Transverse colon (tissue), 4 donors: ENCODE data around the gene NAA38. TPM values are rescaled to one million over a fixed set of nuclear protein-coding genes. Genes with fewer than 3 reads are reported as not detected.

Experiments
- DNase-seq: peaks from one replicate; pipeline ENCODE4 v3.0.0-alpha.2; 2019
- H3K27ac ChIP-seq, 4 donors: fragments of 200-600 bp; sonication (generic); 2 replicates each; pipeline ENCODE4 v1.5.1; 2016 to 2018; ENCODE audit warnings: inconsistent platforms in 4 of 4
- H3K27me3 ChIP-seq: fragments of 200-600 bp; sonication (generic); 2 replicates; pipeline ENCODE4 v1.5.1; 2017; ENCODE audit warnings: inconsistent platforms
- H3K36me3 ChIP-seq, 4 donors: fragments of 200-600 bp; sonication (generic); 2 replicates each; pipeline ENCODE4 v1.5.1; 2017 to 2019; ENCODE audit warnings: inconsistent platforms in 4 of 4
- H3K4me1 ChIP-seq, 4 donors: fragments of 200-600 bp; sonication (generic); 2 replicates each; pipeline ENCODE4 v1.5.1; 2017 to 2020; ENCODE audit warnings: inconsistent platforms in 4 of 4
- H3K4me3 ChIP-seq, 4 donors: fragments of 200-600 bp; sonication (generic); 1 replicate in 1 of 4; 2 replicates in 3 of 4; pipeline versions ENCODE4 v1.5.1 to v1.6.1; 2017 to 2019; ENCODE audit warnings: inconsistent platforms in 4 of 4
- H3K9me3 ChIP-seq, 2 donors: fragments of 200-600 bp; sonication (generic); 2 replicates each; pipeline ENCODE4 v1.5.1; 2017 to 2019; ENCODE audit warnings: inconsistent platforms in 2 of 2
- CTCF ChIP-seq, 5 experiments: fragments of 200-600 bp in 3 of 5; fragments of 450-650 bp in 2 of 5; sonication (generic) in 3 of 5; IDR thresholded peaks; 1 replicate in 2 of 5; 2 replicates in 3 of 5; pipeline ENCODE4 v1.5.1; 2016 to 2017; ENCODE audit warnings: antibody characterized with exemption in 5 of 5, inconsistent platforms in 3 of 5, mild to moderate bottlenecking in 2 of 5, moderate library complexity in 1 of 5
- EP300 ChIP-seq: sonication (generic); formaldehyde crosslinking; IDR thresholded peaks from one replicate; pipeline ENCODE4 v1.6.1; 2017; ENCODE audit warnings: antibody characterized with exemption, low read depth
- POLR2A ChIP-seq: fragments of 450-650 bp; IDR thresholded peaks from one replicate; pipeline ENCODE4 v1.6.1; 2016; ENCODE audit warnings: antibody characterized with exemption, mild to moderate bottlenecking, moderate library complexity
- POLR2AphosphoS5 ChIP-seq, 3 donors: sonication (generic); formaldehyde crosslinking; IDR thresholded peaks; one replicate each; pipeline ENCODE4 v1.6.1; 2016; ENCODE audit warnings: antibody characterized with exemption in 3 of 3
- WGBS, 2 donors: methylation state at CpG; one replicate each; pipeline ENCODE4 v1.1.5; 2018; ENCODE audit warnings: low coverage in 1 of 2; 5-methylcytosine and 5-hydroxymethylcytosine counted together
- in situ Hi-C, 4 donors: fragments of 200-750 bp; cut with MboI; loops; one replicate each; pipeline versions ENCODE4 v1.15.0 to v1.15.1; 2017; ENCODE audit warnings: low sequenced_read_pairs in 3 of 4, low pct_ligation_motif_present in 1 of 4, low pct_unique_long_range_greater_than_20kb in 1 of 4
- intact Hi-C: fragments of 100-400 bp; cut with DNase I; formaldehyde crosslinking; loops from one replicate; pipeline ENCODE4 v1.15.1; 2023; ENCODE audit warnings: low total_unique reads
- total RNA-seq, 4 donors: library from RNA; depleted of rRNA; stranded (reverse); fragments of >200 nt; gene quantifications; one replicate each; pipeline ENCODE4 v1.1.0, GENCODE V29; 2016

The NAA38 gene
- total RNA-seq, 4 donors from 2014 or later = 59.8 to 95.3 (median 86.5) TPM

GRCh38 chr17:7823581-7824001 lies 33.8 kb downstream of the NAA38 start:
- DNase-seq = no peak
- TF ChIP-seq CTCF (IDR thresholded peaks at IDR 0.05) (no peak), EP300 (no peak), POLR2A (no peak), POLR2AphosphoS5 (IDR thresholded peaks at IDR 0.05) (no peak)
- Histone ChIP-seq H3K4me3 (no peak overlapping the region), H3K9me3 (no peaks in the 10 kb centered on the region), H3K27ac (no peak overlapping the region), H3K4me1 (no peaks in the 10 kb centered on the region), H3K36me3 (no peaks in the 10 kb centered on the region), H3K27me3 (no peaks in the 10 kb centered on the region)
- in situ Hi-C loops (no loop called here), intact Hi-C loops (no loop called here)
- 93% methylated on average over 20 of the region's 20 CpGs; no CpG with 5 or more reads in 1 of the 2 donors for WGBS, 2 donors

GRCh38 chr17:7822126-7822525 lies 35.2 kb downstream of the NAA38 start:
- H3K4me3 ChIP-seq = no peak overlapping the region
- TF ChIP-seq POLR2AphosphoS5 (IDR thresholded peaks at IDR 0.05) = no peak
- no peak for TF ChIP-seq EP300
- no peak for TF ChIP-seq POLR2A
- TF ChIP-seq CTCF (IDR thresholded peaks at IDR 0.05) = no peak
- WGBS, 2 donors = 60 to 74% methylated on average over 1 to 14 of the region's 14 CpGs
- intact Hi-C loops (loop anchor here (1.0 kb wide), 1 partner anchor 30 kb away; no protein-coding TSS in a partner anchor), in situ Hi-C loops (no loop called here)
- H3K27me3 ChIP-seq = no peaks in the 10 kb centered on the region
- H3K4me1 ChIP-seq = no peaks in the 10 kb centered on the region
- no peaks in the 10 kb centered on the region for H3K9me3 ChIP-seq
- H3K36me3 ChIP-seq = no peaks in the 10 kb centered on the region
- no peak for DNase-seq
- no peak overlapping the region for H3K27ac ChIP-seq

GRCh38 chr17:7820231-7820630 lies 37.1 kb downstream of the NAA38 start:
- 74 to 89% methylated on average over 4 to 5 of the region's 5 CpGs for WGBS, 2 donors
- Histone ChIP-seq H3K27ac (no peak overlapping the region), H3K4me3 (no peak overlapping the region), H3K9me3 (no peaks in the 10 kb centered on the region), H3K27me3 (no peaks in the 10 kb centered on the region), H3K36me3 (no peaks in the 10 kb centered on the region), H3K4me1 (no peaks in the 10 kb centered on the region)
- no peak for TF ChIP-seq POLR2A
- TF ChIP-seq EP300 = no peak
- in situ Hi-C loops = no loop called here
- DNase-seq = no peak
- intact Hi-C loops = no loop called here

- Histone ChIP-seq H3K27me3 (no peaks in the 10 kb centered on the region), H3K27ac (no peak overlapping the region), H3K9me3 (no peaks in the 10 kb centered on the region), H3K4me1 (no peaks in the 10 kb centered on the region), H3K4me3 (no peak overlapping the region), H3K36me3 (no peaks in the 10 kb centered on the region)
- DNase-seq = no peak
- WGBS, 2 donors = 87 to 88% methylated on average over 3 to 25 of the region's 27 CpGs
- in situ Hi-C loops = loop anchor here in 1 of 4 donors (10.0 kb wide), 1 partner anchor 74 kb away; no protein-coding TSS in a partner anchor
- TF ChIP-seq POLR2A (no peak), EP300 (no peak), CTCF (IDR thresholded peaks at IDR 0.05) (no peak), POLR2AphosphoS5 (IDR thresholded peaks at IDR 0.05) (no peak)
- intact Hi-C loops = no loop called here
These were observed 38.4 kb downstream of the NAA38 start for GRCh38 chr17:7818746-7819645.
